C4-2B (cell line): ENCODE data around the gene VAMP7.

Source experiments
- ZFX ChIP-seq: fragments of 450-650 bp; IDR thresholded peaks from 2 replicates; pipeline ENCODE4 v1.6.1; 2017
- TF ChIP-seq, protein P1 (sequence below): fragments of 450-650 bp; conservative IDR thresholded peaks from 2 replicates; pipeline ENCODE4 v1.5.1; 2017; ENCODE audit warnings: mild to moderate bottlenecking

DNA sequence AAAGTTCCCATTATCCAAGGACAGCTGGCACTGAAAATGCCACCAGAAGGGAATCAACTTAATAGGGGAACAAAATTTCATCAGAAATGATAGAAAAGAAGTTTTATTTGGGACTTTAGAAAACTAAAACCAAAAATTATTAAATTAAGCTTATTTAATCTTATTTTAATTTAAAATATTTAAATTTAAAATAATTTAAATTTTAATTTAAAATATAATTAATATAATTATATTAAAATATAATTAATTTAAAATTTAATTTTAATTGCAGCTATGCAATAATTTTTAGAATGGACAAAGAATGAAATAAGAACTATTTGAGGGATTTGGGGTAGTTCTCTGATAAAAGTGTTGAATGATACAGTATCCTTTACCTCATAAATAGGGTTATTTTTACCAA, 10.2 kb upstream of the VAMP7 start:
- TF ChIP-seq, protein P1, sequence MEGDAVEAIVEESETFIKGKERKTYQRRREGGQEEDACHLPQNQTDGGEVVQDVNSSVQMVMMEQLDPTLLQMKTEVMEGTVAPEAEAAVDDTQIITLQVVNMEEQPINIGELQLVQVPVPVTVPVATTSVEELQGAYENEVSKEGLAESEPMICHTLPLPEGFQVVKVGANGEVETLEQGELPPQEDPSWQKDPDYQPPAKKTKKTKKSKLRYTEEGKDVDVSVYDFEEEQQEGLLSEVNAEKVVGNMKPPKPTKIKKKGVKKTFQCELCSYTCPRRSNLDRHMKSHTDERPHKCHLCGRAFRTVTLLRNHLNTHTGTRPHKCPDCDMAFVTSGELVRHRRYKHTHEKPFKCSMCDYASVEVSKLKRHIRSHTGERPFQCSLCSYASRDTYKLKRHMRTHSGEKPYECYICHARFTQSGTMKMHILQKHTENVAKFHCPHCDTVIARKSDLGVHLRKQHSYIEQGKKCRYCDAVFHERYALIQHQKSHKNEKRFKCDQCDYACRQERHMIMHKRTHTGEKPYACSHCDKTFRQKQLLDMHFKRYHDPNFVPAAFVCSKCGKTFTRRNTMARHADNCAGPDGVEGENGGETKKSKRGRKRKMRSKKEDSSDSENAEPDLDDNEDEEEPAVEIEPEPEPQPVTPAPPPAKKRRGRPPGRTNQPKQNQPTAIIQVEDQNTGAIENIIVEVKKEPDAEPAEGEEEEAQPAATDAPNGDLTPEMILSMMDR: no peak
- TF ChIP-seq ZFX: no peak
